Prostate gland (tissue), 1 donor: Measurements from ENCODE around the gene MNAT1.

Source experiments
- POLR2A ChIP-seq: fragments of 450-650 bp; IDR thresholded peaks from one replicate; pipeline ENCODE4 v1.6.1; 2016; ENCODE audit warnings: antibody characterized with exemption, mild to moderate bottlenecking
- POLR2AphosphoS5 ChIP-seq: sonication (generic); formaldehyde crosslinking; IDR thresholded peaks from one replicate; pipeline ENCODE4 v1.6.1; 2017; ENCODE audit warnings: antibody characterized with exemption

DNA sequence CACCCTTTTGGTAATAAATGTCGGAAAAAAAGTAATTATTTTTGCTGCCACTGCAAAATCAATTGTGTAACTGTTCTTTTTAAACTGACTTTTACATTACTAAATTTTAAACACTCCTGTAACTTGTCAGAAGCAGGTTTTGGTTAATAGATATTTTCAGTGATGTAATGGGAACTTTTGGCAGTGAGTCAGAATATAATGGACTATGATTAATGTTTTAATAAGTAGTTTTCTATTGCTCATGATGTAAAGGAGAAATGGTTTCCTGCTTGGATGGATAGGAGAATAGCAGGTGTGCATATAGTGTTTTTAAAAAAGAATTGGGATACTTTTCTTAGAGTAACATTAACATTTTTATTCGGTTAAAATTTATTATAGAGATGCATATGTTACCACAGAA is 187.5 kb downstream of the MNAT1 start:
- TF ChIP-seq POLR2AphosphoS5 (no peak), POLR2A (no peak)
